ENCODE data around the gene LRRC36. TPM values are rescaled to one million over a fixed set of nuclear protein-coding genes. Genes with fewer than 3 reads are reported as not detected.

Gene LRRC36
- total and polyA plus RNA-seq, 2 of the 13 experiments (the other 11 are each of a cell fraction or from before 2014, with no cell fraction given) = 0.12 to 0.15 TPM

DNA sequence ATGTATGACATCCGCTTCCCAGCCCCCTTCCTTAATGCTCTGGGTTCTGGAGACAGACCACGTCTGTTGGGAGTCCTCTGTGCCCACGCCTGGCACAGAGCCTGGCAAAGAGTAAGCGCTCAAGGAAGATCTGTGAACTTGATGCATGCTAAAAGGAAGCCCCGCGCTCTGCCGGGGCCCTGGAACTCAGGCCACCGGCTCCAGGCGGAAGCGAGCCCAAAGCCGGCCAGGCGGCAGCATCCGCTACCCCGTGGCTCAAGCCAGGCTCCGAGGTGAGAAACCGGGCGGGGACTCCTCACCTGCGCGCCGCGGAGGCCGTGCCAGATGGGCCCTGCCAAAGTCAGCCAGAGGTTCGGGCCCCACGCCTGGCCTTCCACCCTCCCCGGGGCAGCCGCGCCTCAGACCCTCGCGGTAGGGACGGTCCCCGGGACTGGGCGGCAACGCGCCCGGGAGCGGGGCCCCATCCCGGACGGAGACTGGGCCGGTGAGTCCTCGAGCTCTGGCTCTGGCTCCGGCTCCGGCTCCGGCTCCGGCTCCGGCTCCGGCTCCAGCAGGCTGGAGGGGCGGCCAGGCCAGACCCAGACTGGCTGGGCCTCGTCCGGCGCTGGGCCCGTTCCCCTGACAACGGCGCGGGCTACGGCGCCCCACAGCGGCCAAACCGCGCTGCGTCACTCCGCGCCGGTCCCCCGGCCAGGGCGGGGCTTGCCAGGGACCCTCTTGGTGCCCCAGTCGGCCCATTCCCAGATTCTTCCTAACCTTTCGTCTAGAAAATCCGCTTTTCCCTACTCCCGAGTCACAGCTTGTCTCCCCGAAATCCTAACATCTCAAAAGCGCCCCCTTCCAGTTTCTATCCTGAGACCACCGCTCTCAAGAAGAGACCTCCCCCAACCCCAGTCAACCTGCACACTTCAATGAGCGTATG is 89.5 kb downstream of the LRRC36 start, which contains the start of gene ZDHHC1 (continued):
- TF ChIP-seq ZNF563 (CRISPR knock-in tag; IDR thresholded peaks at IDR 0.05) = peak; percentile 56; the same call in 1 of the 2 replicates
- TF ChIP-seq MAFF (IDR thresholded peaks at IDR 0.05; ENCODE audit: low read depth, low read length) = no peak
- no peak for TF ChIP-seq SNAPC2 (CRISPR knock-in tag; IDR thresholded peaks at IDR 0.05)
- TF ChIP-seq, protein P1, sequence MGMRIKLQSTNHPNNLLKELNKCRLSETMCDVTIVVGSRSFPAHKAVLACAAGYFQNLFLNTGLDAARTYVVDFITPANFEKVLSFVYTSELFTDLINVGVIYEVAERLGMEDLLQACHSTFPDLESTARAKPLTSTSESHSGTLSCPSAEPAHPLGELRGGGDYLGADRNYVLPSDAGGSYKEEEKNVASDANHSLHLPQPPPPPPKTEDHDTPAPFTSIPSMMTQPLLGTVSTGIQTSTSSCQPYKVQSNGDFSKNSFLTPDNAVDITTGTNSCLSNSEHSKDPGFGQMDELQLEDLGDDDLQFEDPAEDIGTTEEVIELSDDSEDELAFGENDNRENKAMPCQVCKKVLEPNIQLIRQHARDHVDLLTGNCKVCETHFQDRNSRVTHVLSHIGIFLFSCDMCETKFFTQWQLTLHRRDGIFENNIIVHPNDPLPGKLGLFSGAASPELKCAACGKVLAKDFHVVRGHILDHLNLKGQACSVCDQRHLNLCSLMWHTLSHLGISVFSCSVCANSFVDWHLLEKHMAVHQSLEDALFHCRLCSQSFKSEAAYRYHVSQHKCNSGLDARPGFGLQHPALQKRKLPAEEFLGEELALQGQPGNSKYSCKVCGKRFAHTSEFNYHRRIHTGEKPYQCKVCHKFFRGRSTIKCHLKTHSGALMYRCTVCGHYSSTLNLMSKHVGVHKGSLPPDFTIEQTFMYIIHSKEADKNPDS (CRISPR knock-in tag; IDR thresholded peaks at IDR 0.05) = 0 out of 2 replicates have a peak, but pooled peaks have one; percentile 57
- TF ChIP-seq ZNF264 (CRISPR knock-in tag; IDR thresholded peaks at IDR 0.05) = peak; percentile 72; the same call in 1 of the 2 replicates
- TF ChIP-seq ZNF350 (CRISPR knock-in tag; IDR thresholded peaks at IDR 0.05; ENCODE audit: borderline replicate concordance, low read depth) = no peak; the same call in 1 of the 2 replicates
- no peak for TF ChIP-seq XBP1 (CRISPR knock-in tag; IDR thresholded peaks at IDR 0.05)
- TF ChIP-seq ATF1 (CRISPR knock-in tag; IDR thresholded peaks at IDR 0.05) = no peak
- TF ChIP-seq ELF4 (CRISPR knock-in tag; IDR thresholded peaks at IDR 0.05; ENCODE audit: borderline replicate concordance) = no peak; the same call in 1 of the 2 replicates
- peak; percentile 67 for TF ChIP-seq HNRNPK (IDR thresholded peaks at IDR 0.05; ENCODE audit: low read depth, low read length, poor library complexity, severe bottlenecking)
- TF ChIP-seq FIP1L1 (IDR thresholded peaks at IDR 0.05; ENCODE audit: borderline replicate concordance, insufficient read depth, low read depth, low read length) = no peak
- no peak for TF ChIP-seq RAD51 (IDR thresholded peaks at IDR 0.05; ENCODE audit: borderline replicate concordance)
- TF ChIP-seq ZNF256 (CRISPR knock-in tag; conservative IDR thresholded peaks at IDR 0.05) = peak; percentile 79
- TF ChIP-seq HDAC1 (CRISPR knock-in tag; IDR thresholded peaks at IDR 0.05) = peak; percentile 86
- no peak for TF ChIP-seq ZFP36L2 (CRISPR knock-in tag; IDR thresholded peaks at IDR 0.05)
- TF ChIP-seq SUZ12 (IDR thresholded peaks at IDR 0.05; ENCODE audit: low read depth, low read length) = no peak
- TF ChIP-seq ZNF543 (CRISPR knock-in tag; IDR thresholded peaks at IDR 0.05) = no peak; the same call in 1 of the 2 replicates
- TF ChIP-seq ZNF580 (CRISPR knock-in tag; IDR thresholded peaks at IDR 0.05; ENCODE audit: borderline replicate concordance, low read depth) = peak; percentile 99
- TF ChIP-seq MZF1 (CRISPR knock-in tag; IDR thresholded peaks at IDR 0.05; ENCODE audit: borderline replicate concordance) = no peak
- 0 out of 2 replicates have a peak, but pooled peaks have one; percentile 12 for TF ChIP-seq ELF3 (CRISPR knock-in tag; IDR thresholded peaks at IDR 0.05)
- TF ChIP-seq DNMT3B (CRISPR knock-in tag; conservative IDR thresholded peaks at IDR 0.05) = no peak
- no peak for TF ChIP-seq SP2 (CRISPR knock-in tag; IDR thresholded peaks at IDR 0.05)
- no peak for TF ChIP-seq ZBTB1 (CRISPR knock-in tag; IDR thresholded peaks at IDR 0.05; ENCODE audit: borderline replicate concordance)
- TF ChIP-seq ZNF530 (CRISPR knock-in tag; IDR thresholded peaks at IDR 0.05; ENCODE audit: low read depth) = no peak
- no peak for TF ChIP-seq GRHL1 (CRISPR knock-in tag; conservative IDR thresholded peaks at IDR 0.05)
- no peak for TF ChIP-seq SSRP1 (CRISPR knock-in tag; IDR thresholded peaks at IDR 0.05)
- TF ChIP-seq NFIB (CRISPR knock-in tag; IDR thresholded peaks at IDR 0.05; ENCODE audit: borderline replicate concordance) = no peak
- peak; percentile 69; the same call in 1 of the 2 replicates for TF ChIP-seq SRY (CRISPR knock-in tag; IDR thresholded peaks at IDR 0.05)
